ENCODE measurements around the gene SNRK.

DNA sequence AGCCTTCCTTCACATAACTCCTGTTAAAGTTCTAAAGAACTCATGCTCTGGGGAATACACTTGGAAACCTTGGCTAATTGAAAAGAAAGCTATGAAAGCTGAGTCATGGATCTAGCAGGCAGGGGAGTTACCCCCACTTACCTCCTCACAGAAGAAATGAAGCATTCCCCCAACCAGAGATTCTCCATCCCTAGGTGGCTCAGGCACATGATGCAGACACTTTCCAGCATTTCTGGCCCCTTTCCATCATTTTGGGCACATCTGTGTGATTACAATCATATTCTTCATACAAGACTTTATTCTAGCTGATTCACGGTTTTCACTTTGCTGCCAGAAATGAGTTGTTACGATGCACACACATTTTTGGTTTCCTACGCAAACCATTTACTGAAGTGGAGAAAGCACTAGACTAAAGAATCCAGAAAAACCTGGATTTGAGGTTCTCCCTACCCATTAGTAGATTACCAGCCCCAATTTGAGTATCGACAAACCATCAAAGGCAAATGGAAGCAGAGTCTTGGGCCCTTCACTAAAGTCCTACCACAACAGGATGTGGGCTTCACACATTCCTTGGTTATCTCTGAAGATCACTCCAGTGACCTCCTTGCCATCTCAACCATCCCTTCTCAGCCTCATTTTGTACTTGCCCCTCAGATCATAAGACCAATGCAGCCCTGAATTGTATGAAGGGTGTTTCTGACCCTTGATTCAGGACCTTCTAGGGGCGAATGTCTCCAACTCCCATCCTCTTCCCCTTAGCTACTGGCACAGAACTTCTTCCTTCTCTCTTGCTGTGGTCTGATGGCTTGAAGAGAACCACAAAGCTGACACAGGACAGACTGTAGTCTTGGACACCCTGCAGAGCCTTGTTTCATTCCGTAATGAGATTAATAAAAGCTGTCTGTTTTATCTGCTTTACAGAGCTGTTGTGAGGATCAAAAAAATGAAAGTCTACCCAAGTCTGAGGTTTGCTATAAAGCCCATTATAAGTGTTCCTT, 42.5 kb upstream of the SNRK start:
- TF ChIP-seq, protein P1, sequence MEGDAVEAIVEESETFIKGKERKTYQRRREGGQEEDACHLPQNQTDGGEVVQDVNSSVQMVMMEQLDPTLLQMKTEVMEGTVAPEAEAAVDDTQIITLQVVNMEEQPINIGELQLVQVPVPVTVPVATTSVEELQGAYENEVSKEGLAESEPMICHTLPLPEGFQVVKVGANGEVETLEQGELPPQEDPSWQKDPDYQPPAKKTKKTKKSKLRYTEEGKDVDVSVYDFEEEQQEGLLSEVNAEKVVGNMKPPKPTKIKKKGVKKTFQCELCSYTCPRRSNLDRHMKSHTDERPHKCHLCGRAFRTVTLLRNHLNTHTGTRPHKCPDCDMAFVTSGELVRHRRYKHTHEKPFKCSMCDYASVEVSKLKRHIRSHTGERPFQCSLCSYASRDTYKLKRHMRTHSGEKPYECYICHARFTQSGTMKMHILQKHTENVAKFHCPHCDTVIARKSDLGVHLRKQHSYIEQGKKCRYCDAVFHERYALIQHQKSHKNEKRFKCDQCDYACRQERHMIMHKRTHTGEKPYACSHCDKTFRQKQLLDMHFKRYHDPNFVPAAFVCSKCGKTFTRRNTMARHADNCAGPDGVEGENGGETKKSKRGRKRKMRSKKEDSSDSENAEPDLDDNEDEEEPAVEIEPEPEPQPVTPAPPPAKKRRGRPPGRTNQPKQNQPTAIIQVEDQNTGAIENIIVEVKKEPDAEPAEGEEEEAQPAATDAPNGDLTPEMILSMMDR (conservative IDR thresholded peaks at IDR 0.05): no peak
- TF ChIP-seq EZH2 (IDR thresholded peaks at IDR 0.05; ENCODE audit: low read depth): no peak
